SU-DHL-6 (cell line): ENCODE measurements around the gene KIF1A.
"Not testable (repeated sequence)": the region's sequence is repeated elsewhere in the genome, so short reads cannot be mapped to it uniquely, and the experiment has no call there.

Experiments
- H2AFZ ChIP-seq: fragments of 200-600 bp; sonication (generic); 2 replicates; pipeline ENCODE4 v1.6.1; 2014; ENCODE audit warnings: low read depth, mild to moderate bottlenecking, moderate library complexity, mixed read lengths, antibody characterized with exemption, low read length; ENCODE audit not compliant: severe bottlenecking
- H3F3A ChIP-seq: fragments of 200-600 bp; shearing (Covaris generic); 2 replicates; pipeline ENCODE4 v1.6.0; 2016; ENCODE audit warnings: antibody characterized with exemption, mild to moderate bottlenecking; ENCODE audit not compliant: insufficient read depth
- H3K27ac ChIP-seq: fragments of 200-600 bp; sonication (generic); 2 replicates; pipeline ENCODE4 v1.5.1; 2016; ENCODE audit warnings: low read depth, mild to moderate bottlenecking, low read length, moderate library complexity, mixed read lengths
- H3K27me3 ChIP-seq: fragments of 200-600 bp; sonication (generic), shearing (Covaris generic); 2 replicates; pipeline ENCODE4 v1.6.0; 2014; ENCODE audit warnings: mild to moderate bottlenecking, low read length
- H3K36me3 ChIP-seq: fragments of 200-600 bp; sonication (generic); 2 replicates; pipeline ENCODE4 v1.6.1; 2014; ENCODE audit warnings: mild to moderate bottlenecking, low read length, mixed read lengths
- H3K4me2 ChIP-seq: fragments of 300-600, 200-600 bp; shearing (Covaris generic), sonication (generic); 2 replicates; pipeline ENCODE4 v1.6.0; 2014; ENCODE audit warnings: low read length, low read depth, mild to moderate bottlenecking; ENCODE audit not compliant: poor library complexity, severe bottlenecking
- H3K4me3 ChIP-seq: fragments of 200-600 bp; sonication (generic); 2 replicates; pipeline ENCODE4 v1.5.1; 2014; ENCODE audit warnings: antibody characterized with exemption, low read length, mild to moderate bottlenecking, mixed read lengths; ENCODE audit not compliant: insufficient read depth, poor library complexity, severe bottlenecking
- H3K79me2 ChIP-seq: fragments of 200-600 bp; sonication (generic); 2 replicates; pipeline ENCODE4 v1.6.1; 2014; ENCODE audit warnings: mild to moderate bottlenecking, low read length, moderate library complexity; ENCODE audit not compliant: insufficient read depth
- H3K9ac ChIP-seq: fragments of 200-600 bp; sonication (generic); 2 replicates; pipeline ENCODE4 v1.7.0; 2014; ENCODE audit warnings: mild to moderate bottlenecking, low read length
- H3K9me2 ChIP-seq: fragments of 200-600 bp; sonication (generic); replicated peaks from 2 replicates; pipeline ENCODE4 v1.6.1; 2014; ENCODE audit warnings: low read length; ENCODE audit not compliant: insufficient read depth
- H3K9me3 ChIP-seq: fragments of 200-600 bp; sonication (generic); 2 replicates; pipeline ENCODE4 v1.6.1; 2014; ENCODE audit warnings: low read length, mixed read lengths; ENCODE audit not compliant: insufficient read depth
- H4K20me1 ChIP-seq: fragments of 200-600 bp; sonication (generic); 2 replicates; pipeline ENCODE4 v1.6.1; 2014; ENCODE audit warnings: low read depth, mild to moderate bottlenecking, antibody characterized with exemption, low read length, moderate library complexity, mixed read lengths
- EZH2phosphoT487 ChIP-seq: fragments of 200-600 bp; sonication (generic), shearing (Covaris generic); conservative IDR thresholded peaks from 2 replicates; pipeline ENCODE4 v1.6.1; 2018; ENCODE audit warnings: mild to moderate bottlenecking, antibody characterized with exemption, low read length, moderate library complexity, mixed read lengths
- TF ChIP-seq, protein P1 (sequence below): fragments of 200-600 bp; sonication (generic); IDR thresholded peaks from one replicate; pipeline ENCODE4 v1.5.1; 2017; ENCODE audit warnings: antibody characterized with exemption, mild to moderate bottlenecking, low read length, moderate library complexity; ENCODE audit not compliant: insufficient read depth, poor library complexity, severe bottlenecking

KIF1A gene

DNA sequence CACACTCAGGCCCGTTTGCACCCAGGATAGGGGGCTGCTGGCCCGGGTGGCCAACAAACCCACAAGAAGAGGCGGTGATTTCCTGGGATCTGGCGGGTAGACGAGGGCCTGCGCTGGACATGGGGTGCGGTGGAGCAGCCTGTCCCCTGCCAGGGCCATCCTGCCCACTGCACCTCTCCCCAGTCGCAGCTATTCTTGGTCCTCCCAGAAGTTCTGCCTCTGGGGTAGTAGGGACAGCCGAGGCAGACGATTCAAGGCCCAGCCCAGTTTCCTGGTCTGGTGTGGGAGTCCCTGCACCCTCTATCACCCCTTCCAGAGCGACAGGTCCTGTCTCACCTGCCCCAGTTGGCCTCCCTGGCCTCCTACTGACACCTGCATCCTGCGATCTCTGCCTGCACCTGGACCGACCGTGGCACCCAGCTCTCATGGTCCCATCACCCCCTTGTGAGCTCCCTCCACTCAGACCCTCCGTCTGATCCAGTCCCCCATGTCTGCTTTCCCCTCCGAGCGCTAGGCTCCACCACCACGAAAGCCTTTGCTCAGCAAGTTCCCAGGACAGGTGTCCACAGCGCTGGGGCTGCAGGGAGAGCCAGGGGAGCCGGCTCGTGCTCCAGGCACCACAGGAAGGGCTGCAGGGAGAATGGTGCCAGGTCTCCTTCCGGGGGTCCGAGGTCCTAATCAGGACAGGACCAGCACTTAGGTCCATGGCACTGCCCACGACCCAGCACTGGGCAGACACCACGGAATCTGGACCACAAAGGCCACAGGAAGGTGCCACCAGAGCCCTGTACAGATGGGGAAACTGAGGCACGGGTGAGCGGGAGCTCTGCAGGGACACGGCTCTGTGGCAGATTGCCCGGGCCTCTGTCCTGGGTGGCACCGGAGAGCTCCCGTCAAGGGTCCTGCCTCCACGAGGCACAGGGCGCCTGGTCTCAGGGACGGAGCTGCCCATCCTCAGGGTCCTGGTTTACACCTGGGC is 127.1 kb downstream of the KIF1A start:
- not testable (repeated sequence) for H3K4me3 ChIP-seq, H3K36me3 ChIP-seq, H3K79me2 ChIP-seq, H3K9me2 ChIP-seq, H2AFZ ChIP-seq, H3F3A ChIP-seq, H3K4me2 ChIP-seq, H4K20me1 ChIP-seq, H3K27ac ChIP-seq, H3K9me3 ChIP-seq, H3K27me3 ChIP-seq, H3K9ac ChIP-seq

DNA sequence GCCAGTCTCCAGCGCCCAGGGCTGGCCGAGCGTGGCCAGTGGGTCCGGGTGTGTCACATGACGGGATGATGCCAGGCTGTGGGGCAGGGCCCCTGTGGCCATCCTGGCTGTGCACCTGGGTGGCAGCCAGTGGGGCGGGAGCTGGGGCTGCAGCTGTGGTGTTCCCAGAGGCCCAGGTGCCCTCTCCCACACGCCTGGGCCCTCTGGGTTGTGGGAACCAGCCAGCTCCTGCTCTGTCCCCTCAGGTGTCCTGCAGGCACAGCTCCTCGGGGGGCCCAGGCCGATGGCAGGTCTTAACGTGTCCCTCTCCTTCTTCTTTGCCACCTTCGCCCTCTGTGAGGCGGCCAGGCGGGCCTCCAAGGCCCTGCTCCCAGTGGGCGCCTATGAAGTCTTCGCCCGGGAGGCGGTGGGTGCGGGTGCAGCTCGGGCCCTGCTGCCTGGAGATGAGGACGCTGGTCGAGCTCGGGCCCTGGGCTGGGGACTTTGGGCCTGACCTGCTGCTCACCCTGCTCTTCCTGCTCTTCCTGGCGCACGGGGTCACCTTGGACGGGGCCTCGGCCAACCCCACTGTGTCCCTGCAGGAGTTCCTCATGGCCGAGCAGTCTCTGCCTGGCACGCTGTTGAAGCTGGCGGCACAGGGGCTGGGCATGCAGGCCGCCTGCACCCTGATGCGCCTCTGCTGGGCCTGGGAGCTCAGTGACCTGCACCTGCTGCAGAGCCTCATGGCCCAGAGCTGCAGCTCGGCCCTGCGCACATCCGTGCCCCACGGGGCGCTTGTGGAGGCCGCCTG is 128.2 kb downstream of the KIF1A start, which contains the start of gene AQP12A:
Gene AQP12A, plus strand, starts transcription at position 236 of the 790 bp plus-strand sequence. Its CDS starts 48 bp downstream, at position 284.
- not testable (repeated sequence) for H3K27me3 ChIP-seq, H3K9me3 ChIP-seq, H3K79me2 ChIP-seq, H4K20me1 ChIP-seq, H3F3A ChIP-seq, H3K27ac ChIP-seq, H3K4me3 ChIP-seq, H3K4me2 ChIP-seq, H2AFZ ChIP-seq, H3K9me2 ChIP-seq, H3K9ac ChIP-seq, H3K36me3 ChIP-seq

DNA sequence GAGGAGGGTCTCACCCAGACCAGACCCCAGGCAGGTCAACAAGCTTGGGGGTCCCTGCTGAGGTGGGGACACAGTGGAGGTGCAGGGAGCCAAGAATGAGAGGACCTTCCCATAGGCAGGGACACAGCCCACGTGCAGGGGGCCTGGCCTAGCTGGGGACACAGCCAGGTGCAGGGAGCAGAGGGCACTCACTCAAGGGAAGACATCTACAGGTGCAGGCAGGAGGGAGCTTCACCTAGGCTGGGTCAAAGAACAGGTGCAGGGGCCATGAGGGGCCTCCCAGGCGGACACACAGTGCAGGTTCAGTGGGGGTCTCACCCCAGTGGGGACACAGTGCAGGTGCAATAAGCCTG is 129.0 kb downstream of the KIF1A start:
- H4K20me1 ChIP-seq, H3K9me3 ChIP-seq, H3K4me3 ChIP-seq, H3F3A ChIP-seq, H3K9me2 ChIP-seq, H3K27me3 ChIP-seq, H3K9ac ChIP-seq, H3K36me3 ChIP-seq, H3K4me2 ChIP-seq, H3K79me2 ChIP-seq, H2AFZ ChIP-seq, H3K27ac ChIP-seq: not testable (repeated sequence)

DNA sequence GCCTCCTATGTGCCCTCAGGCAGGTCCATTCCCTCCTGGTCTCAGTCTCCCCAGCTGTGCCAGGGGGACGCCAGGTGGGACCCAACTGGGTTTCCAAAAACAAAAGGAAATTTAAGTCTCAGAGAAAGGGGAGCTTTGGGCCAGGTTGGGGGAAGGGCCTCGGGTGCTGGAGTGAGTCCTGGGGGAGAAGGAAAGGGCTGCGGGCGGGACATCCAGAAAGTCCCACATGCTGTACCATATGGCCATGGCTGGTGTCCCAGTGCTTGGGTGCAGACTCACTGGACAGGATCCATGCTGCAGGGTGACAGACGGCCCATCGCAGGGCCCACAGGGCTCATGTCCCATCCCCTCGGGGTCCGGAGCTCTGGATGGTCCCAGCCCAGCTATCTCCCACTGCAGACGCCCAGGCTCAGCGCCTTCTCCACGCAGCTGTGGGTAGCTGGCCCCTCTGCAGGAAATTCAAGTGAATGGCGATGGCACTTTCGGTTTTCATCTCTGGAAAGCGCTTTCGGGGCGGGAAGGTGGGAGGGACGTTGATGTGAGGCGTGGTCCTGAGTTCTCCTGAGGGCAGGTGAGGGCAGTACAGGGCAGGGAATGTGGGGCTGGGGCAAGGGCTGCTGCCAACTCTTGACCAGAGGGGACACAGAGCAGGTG is 129.5 kb downstream of the KIF1A start:
- H3K9me3 ChIP-seq, H3K79me2 ChIP-seq, H3K36me3 ChIP-seq, H4K20me1 ChIP-seq, H2AFZ ChIP-seq, H3K9ac ChIP-seq, H3K27me3 ChIP-seq, H3K4me2 ChIP-seq, H3F3A ChIP-seq, H3K9me2 ChIP-seq, H3K27ac ChIP-seq, H3K4me3 ChIP-seq: not testable (repeated sequence)

DNA sequence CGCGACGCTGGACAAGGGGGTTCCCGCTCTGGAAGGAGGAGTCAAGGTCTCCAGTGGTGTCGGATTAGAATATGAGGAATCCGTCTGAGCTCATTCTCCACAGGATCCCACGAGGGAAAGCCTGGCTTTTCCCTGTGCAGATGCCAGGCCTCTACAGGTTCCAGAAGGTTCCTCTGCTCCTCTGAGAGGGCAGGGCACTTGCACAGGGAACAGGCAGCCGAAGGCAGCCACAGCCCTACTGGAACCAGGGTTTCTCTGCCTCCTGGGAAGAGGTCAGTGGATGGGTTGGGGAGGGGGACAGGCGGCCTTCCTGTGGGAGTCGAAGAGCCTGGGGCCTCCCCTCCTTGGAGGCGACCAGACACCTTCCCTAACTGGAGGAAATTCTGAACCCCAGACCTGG is 130.0 kb downstream of the KIF1A start:
- H3K79me2 ChIP-seq, result no peaks in the 10 kb centered on the region
- no peaks in the 10 kb centered on the region for H3K9me2 ChIP-seq
- no peaks in the 10 kb centered on the region for H3K36me3 ChIP-seq
- no peaks in the 10 kb centered on the region for H3K27me3 ChIP-seq
- H3K4me2 ChIP-seq, result no peak overlapping the region
- no peak overlapping the region for H3K27ac ChIP-seq
- H3K4me3 ChIP-seq, result no peak overlapping the region
- TF ChIP-seq, protein P1, sequence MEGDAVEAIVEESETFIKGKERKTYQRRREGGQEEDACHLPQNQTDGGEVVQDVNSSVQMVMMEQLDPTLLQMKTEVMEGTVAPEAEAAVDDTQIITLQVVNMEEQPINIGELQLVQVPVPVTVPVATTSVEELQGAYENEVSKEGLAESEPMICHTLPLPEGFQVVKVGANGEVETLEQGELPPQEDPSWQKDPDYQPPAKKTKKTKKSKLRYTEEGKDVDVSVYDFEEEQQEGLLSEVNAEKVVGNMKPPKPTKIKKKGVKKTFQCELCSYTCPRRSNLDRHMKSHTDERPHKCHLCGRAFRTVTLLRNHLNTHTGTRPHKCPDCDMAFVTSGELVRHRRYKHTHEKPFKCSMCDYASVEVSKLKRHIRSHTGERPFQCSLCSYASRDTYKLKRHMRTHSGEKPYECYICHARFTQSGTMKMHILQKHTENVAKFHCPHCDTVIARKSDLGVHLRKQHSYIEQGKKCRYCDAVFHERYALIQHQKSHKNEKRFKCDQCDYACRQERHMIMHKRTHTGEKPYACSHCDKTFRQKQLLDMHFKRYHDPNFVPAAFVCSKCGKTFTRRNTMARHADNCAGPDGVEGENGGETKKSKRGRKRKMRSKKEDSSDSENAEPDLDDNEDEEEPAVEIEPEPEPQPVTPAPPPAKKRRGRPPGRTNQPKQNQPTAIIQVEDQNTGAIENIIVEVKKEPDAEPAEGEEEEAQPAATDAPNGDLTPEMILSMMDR, result no peak
- no peak for TF ChIP-seq EZH2phosphoT487
- no peaks in the 10 kb centered on the region for H3F3A ChIP-seq
- H3K9me3 ChIP-seq, result no peaks in the 10 kb centered on the region
- H2AFZ ChIP-seq, result no peak overlapping the region
- H3K9ac ChIP-seq, result no peak overlapping the region
- H4K20me1 ChIP-seq, result no peaks in the 10 kb centered on the region
